PFSK-1 (cell line): Measurements from ENCODE around the gene C16orf87.

Source experiments
- POLR2AphosphoS5 ChIP-seq: IDR thresholded peaks from 2 replicates; pipeline ENCODE4 v1.6.1; 2012; ENCODE audit warnings: low read depth, mild to moderate bottlenecking, control low read depth, low read length, moderate library complexity
- SIN3A ChIP-seq: IDR thresholded peaks from 2 replicates; pipeline ENCODE4 v1.6.1; 2012; ENCODE audit warnings: mild to moderate bottlenecking, low read length, moderate library complexity, borderline replicate concordance; ENCODE audit not compliant: insufficient read depth
- TAF1 ChIP-seq: IDR thresholded peaks from 2 replicates; pipeline ENCODE4 v1.6.1; 2012; ENCODE audit warnings: low read length, control low read depth, borderline replicate concordance; ENCODE audit not compliant: insufficient read depth
- TF ChIP-seq, protein P1 (sequence below), 2 experiments: IDR thresholded peaks; 2 replicates each; pipeline versions ENCODE4 v1.6.1 to v1.8.0; 2011 to 2012; ENCODE audit warnings: low read depth in 2 of 2, low read length in 2 of 2, control low read depth in 1 of 2, inconsistent platforms in 1 of 2, mild to moderate bottlenecking in 1 of 2, moderate library complexity in 1 of 2; ENCODE audit not compliant: insufficient read depth in 1 of 2

DNA sequence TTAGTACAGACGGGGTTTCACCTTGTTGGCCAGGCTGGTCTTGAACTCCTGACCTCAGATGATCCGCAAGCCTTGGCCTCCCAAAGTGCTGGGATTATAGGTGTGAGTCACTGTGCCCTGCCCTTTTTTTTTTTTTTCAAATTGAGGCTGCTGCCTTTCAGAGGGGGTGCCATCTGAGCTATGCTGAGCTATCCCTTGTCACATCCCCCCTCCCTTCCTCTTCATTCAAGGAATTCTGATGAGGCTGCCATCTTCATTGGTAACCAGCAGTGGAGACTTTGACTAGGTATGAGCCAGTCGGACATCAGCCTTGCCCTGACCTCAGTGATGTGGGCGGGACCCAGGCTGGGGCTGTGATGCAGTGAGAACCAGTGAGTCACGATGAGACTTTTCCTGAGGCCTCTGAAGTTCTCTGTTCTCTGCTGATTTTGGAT lies 28.8 kb upstream of the C16orf87 start:
- TF ChIP-seq TAF1: no peak
- TF ChIP-seq, protein P1, sequence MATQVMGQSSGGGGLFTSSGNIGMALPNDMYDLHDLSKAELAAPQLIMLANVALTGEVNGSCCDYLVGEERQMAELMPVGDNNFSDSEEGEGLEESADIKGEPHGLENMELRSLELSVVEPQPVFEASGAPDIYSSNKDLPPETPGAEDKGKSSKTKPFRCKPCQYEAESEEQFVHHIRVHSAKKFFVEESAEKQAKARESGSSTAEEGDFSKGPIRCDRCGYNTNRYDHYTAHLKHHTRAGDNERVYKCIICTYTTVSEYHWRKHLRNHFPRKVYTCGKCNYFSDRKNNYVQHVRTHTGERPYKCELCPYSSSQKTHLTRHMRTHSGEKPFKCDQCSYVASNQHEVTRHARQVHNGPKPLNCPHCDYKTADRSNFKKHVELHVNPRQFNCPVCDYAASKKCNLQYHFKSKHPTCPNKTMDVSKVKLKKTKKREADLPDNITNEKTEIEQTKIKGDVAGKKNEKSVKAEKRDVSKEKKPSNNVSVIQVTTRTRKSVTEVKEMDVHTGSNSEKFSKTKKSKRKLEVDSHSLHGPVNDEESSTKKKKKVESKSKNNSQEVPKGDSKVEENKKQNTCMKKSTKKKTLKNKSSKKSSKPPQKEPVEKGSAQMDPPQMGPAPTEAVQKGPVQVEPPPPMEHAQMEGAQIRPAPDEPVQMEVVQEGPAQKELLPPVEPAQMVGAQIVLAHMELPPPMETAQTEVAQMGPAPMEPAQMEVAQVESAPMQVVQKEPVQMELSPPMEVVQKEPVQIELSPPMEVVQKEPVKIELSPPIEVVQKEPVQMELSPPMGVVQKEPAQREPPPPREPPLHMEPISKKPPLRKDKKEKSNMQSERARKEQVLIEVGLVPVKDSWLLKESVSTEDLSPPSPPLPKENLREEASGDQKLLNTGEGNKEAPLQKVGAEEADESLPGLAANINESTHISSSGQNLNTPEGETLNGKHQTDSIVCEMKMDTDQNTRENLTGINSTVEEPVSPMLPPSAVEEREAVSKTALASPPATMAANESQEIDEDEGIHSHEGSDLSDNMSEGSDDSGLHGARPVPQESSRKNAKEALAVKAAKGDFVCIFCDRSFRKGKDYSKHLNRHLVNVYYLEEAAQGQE (IDR thresholded peaks at IDR 0.05; ENCODE audit: insufficient read depth in 1 of 2, low read depth in 2 of 2, low read length in 2 of 2): no peak
- TF ChIP-seq SIN3A: no peak
- TF ChIP-seq POLR2AphosphoS5: no peak
